Activated CD4-positive, alpha-beta T cell treated with anti-CD3 and anti-CD28 coated beads, Interleukin-2, amount 10 ng/mL, durations not matched to agents 7 days and 5 days (primary cell): ENCODE data around the gene EVX2. TPM values are rescaled to one million over a fixed set of nuclear protein-coding genes. Genes with fewer than 3 reads are reported as not detected.

Source experiments
- CTCF ChIA-PET: fragments of 350-600 bp; sonication (Branson Sonifier 250); formaldehyde crosslinking; loops from one replicate; lab custom pipeline; 2021; ENCODE audit warnings: antibody characterized with exemption; lab: Charles Lee
- POLR2A ChIA-PET: fragments of 350-600 bp; sonication (Branson Sonifier 250); formaldehyde crosslinking; loops from one replicate; lab custom pipeline; 2021; ENCODE audit warnings: antibody characterized with exemption; lab: Charles Lee
- DNase-seq: peaks from one replicate; pipeline ENCODE4 v3.0.0-alpha.2; 2020
- H3K27ac Mint-ChIP-seq: one replicate; pipeline ENCODE4 v1.8.0; 2021; ENCODE audit warnings: mild to moderate bottlenecking, moderate library complexity, mixed read lengths
- H3K27me3 Mint-ChIP-seq: one replicate; pipeline ENCODE4 v1.8.0; 2021; ENCODE audit warnings: mixed read lengths
- H3K36me3 Mint-ChIP-seq: one replicate; pipeline ENCODE4 v1.8.0; 2021; ENCODE audit warnings: low read depth, mixed read lengths
- H3K4me1 Mint-ChIP-seq: one replicate; pipeline ENCODE4 v1.8.0; 2021; ENCODE audit warnings: mixed read lengths
- H3K4me3 Mint-ChIP-seq: one replicate; pipeline ENCODE4 v1.8.0; 2021; ENCODE audit warnings: mild to moderate bottlenecking, moderate library complexity, mixed read lengths
- H3K9me3 Mint-ChIP-seq: one replicate; pipeline ENCODE4 v1.8.0; 2021; ENCODE audit warnings: mixed read lengths
- total RNA-seq, 2 experiments: library from RNA; stranded (reverse); gene quantifications; one replicate each; pipeline ENCODE4 v1.2.3, GENCODE V29; 2021

Gene EVX2
- total RNA-seq, 2 experiments from 2014 or later = not detected

- H3K4me1 Mint-ChIP-seq = peaks cover 10% of the 10 kb centered on the region
- peaks cover 3% of the 10 kb centered on the region for H3K36me3 Mint-ChIP-seq
- ChIA-PET CTCF (interaction anchor here (0.9 to 2.2 kb wide), 6 partner anchors 15 to 82 kb away, joined by 3 to 6 read pairs (median 4); no protein-coding TSS in a partner anchor), POLR2A (no interaction called here)
- peak overlapping the region; percentile 51 for H3K4me3 Mint-ChIP-seq
- H3K27ac Mint-ChIP-seq = peak overlapping the region; percentile 79
- no peak for DNase-seq
- H3K27me3 Mint-ChIP-seq = peaks cover 81% of the 10 kb centered on the region
- H3K9me3 Mint-ChIP-seq = peaks cover 5% of the 10 kb centered on the region
These were observed 3.8 kb downstream of the EVX2 start for GRCh38 chr2:176079831-176080539.

- ChIA-PET POLR2A (no interaction called here), CTCF (interaction anchor here (0.9 to 1.8 kb wide), 2 partner anchors 52 to 82 kb away, joined by 3 to 4 read pairs; no protein-coding TSS in a partner anchor)
- Mint-ChIP-seq H3K9me3 (peaks cover 5% of the 10 kb centered on the region), H3K27me3 (peaks cover 81% of the 10 kb centered on the region), H3K4me1 (peaks cover 10% of the 10 kb centered on the region), H3K36me3 (peaks cover 3% of the 10 kb centered on the region), H3K4me3 (peak overlapping the region; percentile 51), H3K27ac (peak overlapping the region; percentile 79)
- DNase-seq = no peak
These were observed 4.4 kb downstream of the EVX2 start for GRCh38 chr2:176079285-176079830.

DNA sequence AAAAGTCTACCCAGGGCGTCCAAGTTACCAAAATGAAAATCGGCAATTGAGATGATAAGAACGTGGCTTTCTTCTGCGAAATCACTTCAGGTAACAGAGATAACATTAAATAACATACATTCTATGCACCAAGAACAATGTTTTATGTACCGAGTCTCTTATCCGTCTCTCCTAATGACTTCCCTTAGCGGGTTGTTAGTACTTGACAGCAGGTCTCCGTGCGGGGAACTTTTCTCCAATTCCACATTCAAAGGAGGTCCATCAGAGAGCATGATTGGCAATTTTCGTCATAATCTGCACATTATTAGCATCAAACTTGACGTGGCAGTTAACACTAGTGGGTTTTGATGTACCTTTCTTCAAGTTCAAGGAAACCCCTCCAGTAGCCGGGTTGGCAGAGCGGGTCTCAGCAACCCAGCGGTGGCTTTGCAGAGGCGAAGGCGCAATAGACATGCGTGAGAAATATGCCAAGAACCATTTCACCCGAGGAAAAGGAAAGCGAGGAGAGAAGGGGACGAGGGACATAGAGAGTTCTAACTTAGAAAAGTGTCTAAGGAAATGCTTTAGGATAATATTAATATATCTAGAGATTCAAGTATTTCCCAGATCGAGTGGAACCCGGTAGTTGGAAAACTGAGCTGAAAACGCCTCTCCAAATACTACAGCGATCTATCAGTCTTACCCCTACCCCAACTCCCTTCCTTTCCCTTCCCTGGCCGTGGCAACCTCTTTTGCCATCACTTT is 5.0 kb downstream of the EVX2 start:
- H3K36me3 Mint-ChIP-seq = peaks cover 3% of the 10 kb centered on the region
- CTCF ChIA-PET = interaction anchor here (0.9 to 1.8 kb wide), 2 partner anchors 53 to 83 kb away, joined by 3 to 4 read pairs; no protein-coding TSS in a partner anchor
- POLR2A ChIA-PET = no interaction called here
- peak overlapping the region; percentile 79 for H3K27ac Mint-ChIP-seq
- H3K4me3 Mint-ChIP-seq = peak overlapping the region; percentile 51
- peaks cover 5% of the 10 kb centered on the region for H3K9me3 Mint-ChIP-seq
- DNase-seq = no peak
- H3K27me3 Mint-ChIP-seq = peaks cover 79% of the 10 kb centered on the region
- peaks cover 10% of the 10 kb centered on the region for H3K4me1 Mint-ChIP-seq

- H3K4me3 Mint-ChIP-seq = no peak overlapping the region
- no peak for DNase-seq
- POLR2A ChIA-PET = no interaction called here
- H3K27ac Mint-ChIP-seq = no peak overlapping the region
- H3K4me1 Mint-ChIP-seq = peaks cover 10% of the 10 kb centered on the region
- H3K36me3 Mint-ChIP-seq = peaks cover 3% of the 10 kb centered on the region
- CTCF ChIA-PET = interaction anchor here (0.7 kb wide), 1 partner anchor 377 kb away, joined by 3 read pairs; no protein-coding TSS in a partner anchor
- peaks cover 80% of the 10 kb centered on the region for H3K27me3 Mint-ChIP-seq
- H3K9me3 Mint-ChIP-seq = peaks cover 5% of the 10 kb centered on the region
These were observed 7.0 kb downstream of the EVX2 start for GRCh38 chr2:176076796-176077195.

DNA sequence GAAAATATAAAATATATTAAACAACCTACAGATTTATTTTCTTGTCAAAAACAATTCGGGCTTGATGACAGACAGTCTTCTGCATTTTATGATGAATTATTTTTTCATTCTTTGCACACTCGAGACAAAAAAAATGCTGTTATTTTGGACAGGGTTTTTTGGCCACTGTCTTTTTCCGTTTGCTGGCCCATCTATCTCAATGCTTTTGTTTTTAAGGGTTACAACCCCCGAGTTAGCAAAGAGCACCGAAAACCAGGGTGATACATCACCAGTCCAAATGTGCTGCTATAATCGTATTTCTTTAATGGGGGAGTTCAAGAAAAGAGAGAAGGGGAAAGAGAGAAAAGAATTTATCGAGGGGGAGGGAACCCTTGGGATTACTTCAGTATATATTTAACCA is 7.7 kb downstream of the EVX2 start:
- POLR2A ChIA-PET = no interaction called here
- DNase-seq = no peak
- Mint-ChIP-seq H3K9me3 (peaks cover 5% of the 10 kb centered on the region), H3K36me3 (peaks cover 3% of the 10 kb centered on the region), H3K4me3 (no peak overlapping the region), H3K27me3 (peaks cover 81% of the 10 kb centered on the region), H3K4me1 (peaks cover 7% of the 10 kb centered on the region), H3K27ac (no peak overlapping the region)
- CTCF ChIA-PET = interaction anchor here (1.6 kb wide), 1 partner anchor 57 kb away, joined by 4 read pairs; no protein-coding TSS in a partner anchor

DNA sequence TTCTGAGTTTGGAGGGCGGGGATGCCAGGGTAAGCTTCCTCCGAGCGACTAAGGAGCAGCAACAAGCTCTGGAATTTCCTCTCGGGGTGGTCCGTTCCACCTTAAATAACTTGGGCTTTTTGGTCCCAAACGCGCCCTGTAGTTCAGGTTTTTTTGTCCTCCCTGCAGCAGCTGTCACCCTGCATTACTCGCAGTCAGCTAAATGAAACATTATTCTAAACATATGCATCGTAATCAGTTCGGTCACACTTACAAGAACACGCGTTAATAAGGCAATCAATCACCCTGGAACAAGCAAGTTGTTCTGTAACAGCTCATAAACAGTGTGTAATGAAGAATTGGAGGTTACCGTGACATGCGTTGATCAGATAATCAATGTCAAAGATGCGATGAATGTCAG is 8.3 kb downstream of the EVX2 start:
- Mint-ChIP-seq H3K4me1 (peaks cover 6% of the 10 kb centered on the region), H3K4me3 (no peak overlapping the region), H3K27ac (no peak overlapping the region), H3K27me3 (peaks cover 80% of the 10 kb centered on the region), H3K9me3 (peaks cover 5% of the 10 kb centered on the region), H3K36me3 (peaks cover 3% of the 10 kb centered on the region)
- no peak for DNase-seq
- POLR2A ChIA-PET = no interaction called here
- CTCF ChIA-PET = interaction anchor here (1.2 to 1.6 kb wide), 3 partner anchors 57 to 83 kb away, joined by 3 to 4 read pairs (median 4); no protein-coding TSS in a partner anchor

GRCh38 chr2:176074919-176075425 is 8.8 kb downstream of the EVX2 start:
- ChIA-PET POLR2A (no interaction called here), CTCF (interaction anchor here (1.2 to 1.6 kb wide), 3 partner anchors 58 to 83 kb away, joined by 3 to 4 read pairs (median 4); no protein-coding TSS in a partner anchor)
- peaks cover 5% of the 10 kb centered on the region for H3K9me3 Mint-ChIP-seq

DNA sequence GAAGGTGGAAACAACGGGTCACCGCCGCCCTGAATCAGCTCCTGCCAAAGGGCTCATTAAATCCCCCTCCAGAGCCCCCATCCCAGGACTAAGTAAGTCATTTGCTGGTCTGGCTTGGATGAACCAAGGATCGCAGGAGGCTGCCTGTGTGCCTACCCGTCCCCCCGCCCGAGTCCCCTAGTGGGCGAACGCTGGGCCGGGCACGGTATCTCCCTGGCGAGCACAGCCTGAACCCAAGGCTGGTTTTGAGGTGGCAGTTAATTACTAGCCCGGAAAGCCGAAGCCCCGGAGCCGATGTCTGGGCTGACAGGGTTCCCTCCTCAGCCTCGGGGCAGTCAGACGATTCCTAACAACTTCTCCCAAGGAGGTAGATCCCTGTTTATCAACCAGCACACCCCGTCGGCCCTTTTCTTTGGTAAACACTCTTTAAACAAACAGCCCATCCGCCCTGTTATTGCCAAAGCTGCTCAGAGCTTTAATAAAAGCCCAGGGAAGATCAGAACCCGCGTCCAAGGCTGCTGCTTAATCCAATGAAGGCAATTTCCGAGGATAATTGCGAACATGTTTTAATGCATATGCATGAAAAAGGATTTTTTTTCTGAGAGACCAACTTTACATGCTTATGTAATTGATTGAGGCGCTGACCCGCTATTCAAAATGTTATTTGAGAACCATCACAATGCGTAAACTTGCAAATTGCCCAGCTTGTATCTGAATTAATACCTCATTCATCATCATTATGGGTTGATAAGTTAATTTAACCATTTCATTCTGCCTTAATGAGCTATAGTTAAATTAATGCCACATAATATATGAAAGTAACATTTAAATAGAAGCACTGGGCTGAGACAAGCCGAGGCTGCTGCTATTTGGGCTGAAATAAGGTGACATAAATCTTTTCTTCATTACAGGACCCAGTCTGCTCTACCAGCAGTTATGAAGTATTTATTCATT is 10.5 kb downstream of the EVX2 start:
- ChIA-PET CTCF (interaction anchor here (0.8 kb wide), 1 partner anchor 10 kb away, joined by 3 read pairs; no protein-coding TSS in a partner anchor), POLR2A (no interaction called here)
- no peak for DNase-seq
- Mint-ChIP-seq H3K27ac (no peak overlapping the region), H3K4me3 (no peak overlapping the region), H3K27me3 (peaks cover 86% of the 10 kb centered on the region), H3K36me3 (no peaks in the 10 kb centered on the region), H3K4me1 (no peaks in the 10 kb centered on the region), H3K9me3 (no peaks in the 10 kb centered on the region)

More at GRCh38 chr2:176074919-176075425, 8.8 kb downstream of the EVX2 start:
- H3K27me3 Mint-ChIP-seq = peaks cover 84% of the 10 kb centered on the region
- H3K4me1 Mint-ChIP-seq = peaks cover 6% of the 10 kb centered on the region
- DNase-seq = no peak
- H3K27ac Mint-ChIP-seq = no peak overlapping the region
- no peak overlapping the region for H3K4me3 Mint-ChIP-seq
- peaks cover 3% of the 10 kb centered on the region for H3K36me3 Mint-ChIP-seq

GRCh38 chr2:176072292-176072669 is 11.5 kb downstream of the EVX2 start:
- ChIA-PET CTCF (interaction anchor here (0.8 kb wide), 1 partner anchor 11 kb away, joined by 3 read pairs; no protein-coding TSS in a partner anchor), POLR2A (no interaction called here)
- H3K4me3 Mint-ChIP-seq = no peak overlapping the region
- no peaks in the 10 kb centered on the region for H3K36me3 Mint-ChIP-seq
- DNase-seq = no peak
- H3K9me3 Mint-ChIP-seq = no peaks in the 10 kb centered on the region
- peaks cover 94% of the 10 kb centered on the region for H3K27me3 Mint-ChIP-seq
- H3K27ac Mint-ChIP-seq = no peak overlapping the region
- peaks cover 2% of the 10 kb centered on the region for H3K4me1 Mint-ChIP-seq

DNA sequence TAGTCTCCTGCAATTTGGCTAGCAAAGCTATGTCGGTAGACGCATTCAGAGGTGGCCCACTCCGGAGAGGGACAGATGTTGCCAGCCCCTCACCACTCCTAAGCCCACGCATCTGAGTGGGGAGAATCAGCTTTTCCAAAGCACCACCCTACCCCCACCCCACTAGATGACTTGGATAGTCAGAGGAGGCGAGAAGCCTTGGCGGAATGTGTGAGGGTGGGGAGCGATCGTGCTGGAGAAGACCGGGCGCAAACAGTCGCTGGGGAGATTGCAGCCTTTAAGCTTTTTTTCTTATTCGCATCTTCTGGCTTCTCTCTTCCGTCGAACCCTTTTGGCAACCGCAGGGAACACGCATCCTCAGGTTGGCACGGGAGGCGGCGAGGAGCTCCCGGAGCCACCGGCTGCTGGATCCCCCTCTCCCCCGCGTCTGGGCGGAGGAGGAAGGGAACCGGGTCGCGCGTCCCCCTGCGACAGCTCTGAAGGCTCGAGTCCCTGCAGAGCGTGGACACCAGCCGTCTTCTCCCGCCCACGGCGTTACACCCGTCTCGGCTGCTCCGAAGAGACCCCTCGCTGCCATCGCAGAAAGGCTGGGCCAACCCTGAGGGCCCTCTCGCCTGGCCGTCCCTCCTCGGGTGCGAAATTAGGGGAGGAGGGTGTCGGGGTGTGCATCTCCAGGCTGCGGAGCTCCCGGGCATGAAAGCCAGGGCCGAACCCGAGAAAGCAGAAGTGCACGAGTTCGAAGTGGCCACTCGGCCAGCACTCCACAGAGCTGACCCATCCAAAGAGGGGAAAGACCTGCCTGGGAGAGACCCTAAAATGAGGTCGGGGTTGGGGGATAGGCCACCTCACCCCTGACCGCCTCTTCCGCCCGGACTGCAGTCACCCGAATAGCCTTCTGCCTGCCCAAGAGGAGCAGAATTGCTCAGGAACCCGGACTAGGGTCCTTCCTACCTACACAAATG is 12.2 kb downstream of the EVX2 start:
- H3K36me3 Mint-ChIP-seq = no peaks in the 10 kb centered on the region
- peaks cover 2% of the 10 kb centered on the region for H3K4me1 Mint-ChIP-seq
- ChIA-PET POLR2A (interaction anchor here (0.6 kb wide), 1 partner anchor 82 kb away, joined by 4 read pairs; no protein-coding TSS in a partner anchor), CTCF (interaction anchor here (0.6 kb wide), 1 partner anchor 84 kb away, joined by 3 read pairs; no protein-coding TSS in a partner anchor)
- no peak for DNase-seq
- no peaks in the 10 kb centered on the region for H3K9me3 Mint-ChIP-seq
- H3K27me3 Mint-ChIP-seq = peaks cover 90% of the 10 kb centered on the region
- H3K27ac Mint-ChIP-seq = no peak overlapping the region
- no peak overlapping the region for H3K4me3 Mint-ChIP-seq

DNA sequence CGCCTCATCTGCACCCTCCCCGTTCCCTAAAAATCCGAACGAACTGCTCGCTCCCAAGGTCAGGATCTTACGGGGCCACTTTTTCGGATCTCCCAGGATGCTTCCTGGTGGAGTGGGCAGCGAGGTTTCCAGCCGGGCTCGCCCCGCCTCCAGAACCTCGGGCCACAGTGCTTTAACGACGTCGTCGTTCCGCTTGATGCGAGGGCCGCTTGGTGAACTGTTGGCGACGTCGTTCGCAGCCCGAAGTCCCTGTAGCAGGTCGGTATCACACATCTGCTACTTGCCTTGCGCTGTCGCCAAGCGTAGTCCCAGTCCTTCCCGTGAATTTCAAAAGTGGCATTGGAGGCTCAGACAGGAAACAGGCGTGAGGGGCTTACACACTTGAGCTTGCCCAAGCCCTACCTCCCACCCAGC is 15.3 kb downstream of the EVX2 start:
- CTCF ChIA-PET = interaction anchor here (1.0 kb wide), 1 partner anchor 14 kb away, joined by 3 read pairs; no protein-coding TSS in a partner anchor
- Mint-ChIP-seq H3K4me3 (no peak overlapping the region), H3K36me3 (no peaks in the 10 kb centered on the region)

More for the DNA sequence above, 15.3 kb downstream of the EVX2 start:
- Mint-ChIP-seq H3K27ac (no peak overlapping the region), H3K27me3 (peaks cover 90% of the 10 kb centered on the region), H3K4me1 (peaks cover 2% of the 10 kb centered on the region), H3K9me3 (no peaks in the 10 kb centered on the region)
- POLR2A ChIA-PET = no interaction called here
- no peak for DNase-seq
